Ovary (tissue), 9 donors: ENCODE results near the gene ATRN. TPM values are rescaled to one million over a fixed set of nuclear protein-coding genes. Genes with fewer than 3 reads are reported as not detected.
"Not testable (repeated sequence)": the region's sequence is repeated elsewhere in the genome, so short reads cannot be mapped to it uniquely, and the experiment has no call there.

Source experiments
- DNase-seq, 5 donors: peaks; one replicate each; pipeline ENCODE4 v3.0.0-alpha.2; 2019 to 2020
- H3K27ac ChIP-seq, 2 donors: fragments of 200-600 bp; one replicate each; pipeline versions ENCODE4 v1.5.1 to v1.8.0; 2019 to 2022
- H3K27me3 ChIP-seq: fragments of 200-600 bp; one replicate; pipeline ENCODE4 v1.8.0; 2022
- H3K36me3 ChIP-seq: fragments of 200-600 bp; sonication (generic); one replicate; pipeline ENCODE4 v1.5.1; 2019
- H3K4me1 ChIP-seq: one replicate; pipeline ENCODE4 v1.8.1; 2013; ENCODE audit warnings: mild to moderate bottlenecking, moderate library complexity; ENCODE audit not compliant: insufficient read depth
- H3K4me3 ChIP-seq: fragments of 200-600 bp; sonication (generic); one replicate; pipeline ENCODE4 v1.5.1; 2017
- H3K9me3 ChIP-seq, 2 donors: fragments of 200-600 bp in 1 of 2; sonication (generic) in 1 of 2; one replicate each; pipeline versions ENCODE4 v1.5.1 to v1.8.1; 2013 to 2019; ENCODE audit warnings: mild to moderate bottlenecking in 1 of 2, moderate library complexity in 1 of 2
- EP300 ChIP-seq: sonication (generic); formaldehyde crosslinking; IDR thresholded peaks from one replicate; pipeline ENCODE4 v1.6.1; 2017; ENCODE audit warnings: antibody characterized with exemption
- POLR2A ChIP-seq: fragments of 450-650 bp; IDR thresholded peaks from one replicate; pipeline ENCODE4 v1.6.1; 2017; ENCODE audit warnings: antibody characterized with exemption, mild to moderate bottlenecking, moderate library complexity
- WGBS, 3 donors: extraction: QIAGEN DNeasy Blood & Tissue Kit in 1 of 3; methylation state at CpG; one replicate each; pipeline versions ENCODE4 v1.1.5 to v1.1.7; 2013 to 2017; 5-methylcytosine and 5-hydroxymethylcytosine counted together
- intact Hi-C, 4 donors: fragments of 100-400 bp; cut with DNase I; formaldehyde crosslinking; loops; one replicate each; pipeline versions ENCODE4 v1.11.0 to v1.15.1; 2022 to 2023
- polyA plus RNA-seq, 2 donors: library from polyadenylated mRNA; stranded (reverse); fragments of 200-250 nt in 1 of 2; fragments of 350-450 nt in 1 of 2; fragmentation: Illumina TruSeq in 1 of 2; extraction: RNeasy Lipid Tissue Mini Kit (QIAGEN cat#74804) in 1 of 2; gene quantifications; one replicate each; pipeline ENCODE4 v1.2.3, GENCODE V29; 2013 to 2014
- total RNA-seq, 7 donors: library from RNA; depleted of rRNA in 2 of 7; stranded (reverse); fragments of >200 nt in 2 of 7; fragmentation: NEBNext Ultra II Directional in 3 of 7; extraction: Animal tissue kit (Norgen Biotek cat#: 25700) in 3 of 7; gene quantifications; one replicate each; pipeline versions ENCODE4 v1.1.0 to v1.2.4, GENCODE V29; 2016 to 2023
- TF ChIP-seq, protein P1 (sequence below), 3 donors: fragments of 450-650 bp in 2 of 3; fragments of 200-600 bp in 1 of 3; IDR thresholded peaks; one replicate each; pipeline versions ENCODE4 v1.5.1 to v1.8.0; 2016 to 2022; ENCODE audit warnings: antibody characterized with exemption in 3 of 3, mild to moderate bottlenecking in 1 of 3
- donor health status: DM: no; HTN: no; CAD: no; lungs with moderate emphysema.
- donor health status: DM: no; HTN: no; CAD: no.
- donor health status: Bipolar disorder and iron deficiency.
- donor health status: DM: yes; HTN: yes; CAD: no.
- donor health status: DM: no; HTN: no; CAD: no.
- donor health status: DM: yes; HTN: yes; CAD: no.

ATRN gene
- total and polyA plus RNA-seq, 9 donors = 10.3 to 46.2 (median 23.6) TPM

DNA sequence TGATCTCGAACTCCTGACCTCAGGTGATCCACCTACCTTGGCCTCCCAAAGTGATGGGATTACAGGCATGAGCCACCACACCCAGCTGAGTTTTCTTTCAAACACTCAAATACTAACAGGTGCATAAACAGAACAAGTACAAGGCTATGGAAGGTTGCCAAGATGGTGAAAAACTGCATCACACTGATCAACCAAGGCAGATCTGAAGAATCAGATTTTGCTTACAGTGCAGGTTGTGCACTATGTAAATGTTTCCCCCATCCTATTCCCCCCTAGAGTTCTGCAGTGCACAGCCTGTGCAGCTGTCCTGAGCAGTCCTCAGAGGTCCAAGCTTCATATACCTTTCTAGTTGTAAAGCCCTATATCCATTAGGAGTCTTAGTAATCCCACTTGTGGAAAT is 119.3 kb downstream of the ATRN start:
- no peak for DNase-seq
- Histone ChIP-seq H3K4me3 (no peak overlapping the region), H3K9me3 (no peaks in the 10 kb centered on the region), H3K27me3 (no peaks in the 10 kb centered on the region), H3K27ac (no peak overlapping the region), H3K36me3 (peaks cover 3% of the 10 kb centered on the region), H3K4me1 (no peaks in the 10 kb centered on the region)
- intact Hi-C loops = no loop called here
- TF ChIP-seq, protein P1, sequence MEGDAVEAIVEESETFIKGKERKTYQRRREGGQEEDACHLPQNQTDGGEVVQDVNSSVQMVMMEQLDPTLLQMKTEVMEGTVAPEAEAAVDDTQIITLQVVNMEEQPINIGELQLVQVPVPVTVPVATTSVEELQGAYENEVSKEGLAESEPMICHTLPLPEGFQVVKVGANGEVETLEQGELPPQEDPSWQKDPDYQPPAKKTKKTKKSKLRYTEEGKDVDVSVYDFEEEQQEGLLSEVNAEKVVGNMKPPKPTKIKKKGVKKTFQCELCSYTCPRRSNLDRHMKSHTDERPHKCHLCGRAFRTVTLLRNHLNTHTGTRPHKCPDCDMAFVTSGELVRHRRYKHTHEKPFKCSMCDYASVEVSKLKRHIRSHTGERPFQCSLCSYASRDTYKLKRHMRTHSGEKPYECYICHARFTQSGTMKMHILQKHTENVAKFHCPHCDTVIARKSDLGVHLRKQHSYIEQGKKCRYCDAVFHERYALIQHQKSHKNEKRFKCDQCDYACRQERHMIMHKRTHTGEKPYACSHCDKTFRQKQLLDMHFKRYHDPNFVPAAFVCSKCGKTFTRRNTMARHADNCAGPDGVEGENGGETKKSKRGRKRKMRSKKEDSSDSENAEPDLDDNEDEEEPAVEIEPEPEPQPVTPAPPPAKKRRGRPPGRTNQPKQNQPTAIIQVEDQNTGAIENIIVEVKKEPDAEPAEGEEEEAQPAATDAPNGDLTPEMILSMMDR (IDR thresholded peaks at IDR 0.05) = no peak
- no peak for TF ChIP-seq POLR2A
- WGBS, 3 donors = 96 to 100% (median 97%) methylated on average over 1 of the region's 1 CpG

DNA sequence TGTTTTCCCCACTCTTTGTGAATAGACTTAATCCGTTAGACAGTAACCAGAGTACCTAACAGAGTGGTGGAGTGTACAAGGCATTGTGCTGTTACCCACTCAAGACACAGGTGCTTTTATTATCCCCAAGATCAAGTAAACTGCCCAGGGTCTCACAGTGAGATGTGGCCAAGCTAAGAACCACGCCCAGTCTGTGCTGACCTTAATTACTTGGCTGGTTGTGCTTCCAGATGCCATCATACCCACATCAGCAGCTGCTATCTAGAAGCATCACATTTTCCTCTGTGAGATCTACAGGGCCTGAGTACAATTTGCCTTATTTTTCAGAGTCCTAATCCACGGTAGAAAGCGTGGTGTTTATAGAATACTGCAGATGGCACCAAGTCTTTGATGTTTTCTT is 122.1 kb downstream of the ATRN start:
- no peak for DNase-seq
- H3K4me3 ChIP-seq = no peak overlapping the region
- H3K9me3 ChIP-seq = no peaks in the 10 kb centered on the region
- intact Hi-C loops = no loop called here
- H3K27ac ChIP-seq = no peak overlapping the region
- 92 to 94% (median 93%) methylated on average over 4 of the region's 4 CpGs for WGBS, 3 donors
- TF ChIP-seq POLR2A = no peak
- TF ChIP-seq, protein P1 (IDR thresholded peaks at IDR 0.05) = no peak
- TF ChIP-seq EP300 = no peak
- H3K4me1 ChIP-seq = no peaks in the 10 kb centered on the region
- no peaks in the 10 kb centered on the region for H3K27me3 ChIP-seq
- peaks cover 3% of the 10 kb centered on the region for H3K36me3 ChIP-seq

DNA sequence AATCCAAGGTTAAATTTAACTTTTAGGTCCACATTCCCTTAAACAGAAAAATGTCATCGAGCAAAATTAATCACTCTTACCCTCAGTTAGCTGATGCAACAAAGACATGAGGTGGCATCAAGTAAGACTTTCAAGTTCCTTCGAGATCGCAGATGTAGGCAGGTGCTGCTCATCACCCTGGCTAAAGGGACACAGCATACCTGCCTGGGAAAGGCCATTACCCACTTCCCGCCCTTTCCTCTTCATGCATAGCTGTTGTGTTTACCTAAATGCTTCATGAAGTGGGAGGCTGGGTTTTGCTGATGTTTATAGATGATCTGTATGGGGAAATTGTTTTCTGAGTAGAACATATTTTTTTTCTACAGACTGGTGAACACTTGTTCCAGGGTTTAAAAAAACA is 124.7 kb downstream of the ATRN start:
- Histone ChIP-seq H3K36me3 (peaks cover 3% of the 10 kb centered on the region), H3K4me3 (no peak overlapping the region), H3K27me3 (no peaks in the 10 kb centered on the region), H3K4me1 (no peaks in the 10 kb centered on the region), H3K27ac (no peak overlapping the region), H3K9me3 (no peaks in the 10 kb centered on the region)
- TF ChIP-seq, protein P1 (IDR thresholded peaks at IDR 0.05) = no peak
- TF ChIP-seq EP300 (no peak), POLR2A (no peak)
- intact Hi-C loops = no loop called here
- no peak for DNase-seq
- 94 to 97% (median 96%) methylated on average over 4 of the region's 4 CpGs for WGBS, 3 donors

DNA sequence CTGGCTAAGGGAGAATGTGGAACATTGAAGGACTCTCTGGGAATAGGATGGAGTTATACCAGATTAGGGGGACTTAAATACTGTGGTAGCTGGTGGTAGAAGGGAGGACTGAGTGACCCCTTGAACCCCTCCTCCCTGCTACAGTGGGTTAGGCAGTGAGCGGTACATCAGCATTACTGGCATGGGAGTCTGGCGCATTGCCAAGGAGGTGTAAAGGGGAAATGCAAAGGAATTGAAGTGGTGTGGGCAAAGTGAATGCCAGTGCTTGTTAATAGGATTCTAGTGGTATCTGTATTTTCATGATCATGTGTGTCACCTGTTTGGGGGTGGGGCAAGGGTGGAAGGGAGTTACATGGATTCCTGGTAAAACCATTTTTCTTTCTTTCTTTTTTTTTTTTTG is 132.3 kb downstream of the ATRN start:
- Histone ChIP-seq H3K9me3 (no peaks in the 10 kb centered on the region), H3K4me3 (no peak overlapping the region), H3K36me3 (no peaks in the 10 kb centered on the region), H3K27me3 (no peaks in the 10 kb centered on the region), H3K4me1 (no peaks in the 10 kb centered on the region), H3K27ac (no peak overlapping the region)
- no peak for TF ChIP-seq POLR2A
- TF ChIP-seq, protein P1 (IDR thresholded peaks at IDR 0.05) = no peak
- 78 to 90% (median 89%) methylated on average over 2 of the region's 2 CpGs for WGBS, 3 donors
- intact Hi-C loops = no loop called here
- peak in 2 of 5 donors; percentile 19 to 27 for DNase-seq

DNA sequence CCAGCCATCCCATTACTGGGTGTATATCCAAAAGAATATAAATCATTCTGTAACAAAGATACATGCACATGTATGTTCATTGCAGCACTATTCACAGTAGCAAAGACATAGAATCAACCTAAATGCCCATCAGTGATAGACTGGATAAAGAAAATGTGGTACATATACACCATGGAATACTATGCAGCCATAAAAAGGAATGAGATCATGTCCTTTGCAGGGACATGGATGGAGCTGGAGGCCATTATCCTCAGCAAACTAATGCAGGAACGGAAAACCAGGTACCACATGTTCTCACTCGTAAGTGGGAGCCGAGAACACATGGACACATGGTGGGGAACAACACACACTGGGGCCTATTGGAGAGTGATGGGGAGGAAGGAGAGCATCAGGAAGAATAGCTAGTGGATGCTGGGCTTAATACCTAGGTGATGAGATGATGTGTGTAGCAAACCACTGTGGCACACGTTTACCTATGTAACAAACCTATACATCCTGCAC is 134.6 kb downstream of the ATRN start:
- H3K4me3 ChIP-seq, H3K4me1 ChIP-seq, H3K27me3 ChIP-seq, DNase-seq, H3K36me3 ChIP-seq, intact Hi-C loops, H3K27ac ChIP-seq, H3K9me3 ChIP-seq: not testable (repeated sequence)
- WGBS, 3 donors = 96 to 98% (median 96%) methylated on average over 4 of the region's 4 CpGs
